ENCODE results near the gene ARL16. TPM values are rescaled to one million over a fixed set of nuclear protein-coding genes. Genes with fewer than 3 reads are reported as not detected.
A peak's percentile ranks its signal among the peaks of the same experiment; 100 is the strongest.
"Not testable (repeated sequence)": the region's sequence is repeated elsewhere in the genome, so short reads cannot be mapped to it uniquely, and the experiment has no call there.

The ARL16 gene
- total and polyA plus RNA-seq, 2 of the 4 experiments (the other 2 are of a cell fraction), result 51.1 to 77.9 TPM

- H3K9ac ChIP-seq (ENCODE audit: low read depth, low read length); H3K4me2 ChIP-seq (ENCODE audit: low read depth, low read length); intact Hi-C loops (cut with micrococcal nuclease); H3K23ac ChIP-seq (ENCODE audit: low read depth, low read length); H2BK5ac ChIP-seq (ENCODE audit: low read depth, low read length, poor library complexity, severe bottlenecking); CTCF ChIA-PET; H4K20me1 ChIP-seq (ENCODE audit: insufficient read depth, low read length); H4K8ac ChIP-seq (ENCODE audit: low read depth in 2 of 2, low read length in 2 of 2); H3K4ac ChIP-seq (ENCODE audit: low read depth, low read length); H3K14ac ChIP-seq (replicated peaks; ENCODE audit: low read depth, low read length); H3K27me3 ChIP-seq (ENCODE audit: control insufficient read depth, insufficient read depth, low read length); H3K27ac ChIP-seq (ENCODE audit: insufficient read depth, low read length); H4K91ac ChIP-seq (ENCODE audit: insufficient read depth, low read depth, low read length); H2BK15ac ChIP-seq (ENCODE audit: low read depth, low read length); H3K9me3 ChIP-seq (ENCODE audit: control insufficient read depth, insufficient read depth, low read length); dilution Hi-C loops (cut with HindIII; ENCODE audit: low sequenced_read_pairs, unreplicated experiment); BruUV-seq (replicated peaks); H3K4me1 ChIP-seq (ENCODE audit: control insufficient read depth, insufficient read depth, low read length); H2BK20ac ChIP-seq (ENCODE audit: low read depth, low read length); in situ Hi-C loops (cut with MboI; ENCODE audit: low sequenced_read_pairs); H2AK5ac ChIP-seq (ENCODE audit: low read depth, low read length); ATAC-seq (ENCODE audit: low read depth); H2BK120ac ChIP-seq (ENCODE audit: low read depth, low read length); H3K18ac ChIP-seq (ENCODE audit: low read depth, low read length); POLR2A ChIA-PET (ENCODE audit: unreplicated experiment); H4K5ac ChIP-seq (ENCODE audit: low read depth, low read length); H2AFZ ChIP-seq (replicated peaks; ENCODE audit: low read length, poor library complexity); H3K56ac ChIP-seq (ENCODE audit: extremely low read depth, insufficient read depth, low read length); H3K4me3 ChIP-seq (ENCODE audit: insufficient read depth, low read depth, low read length); H3K9me1 ChIP-seq (ENCODE audit: insufficient read depth, low read length): not testable (repeated sequence)
- WGBS, 2 experiments (ENCODE audit: extremely low coverage in 2 of 2, insufficient read length in 1 of 2), result no CpG with 5 or more reads among the region's 18 CpGs
- DNase-seq, result peak; percentile 33
- peak; percentile 41 for TF ChIP-seq CTCF (conservative IDR thresholded peaks at IDR 0.05; ENCODE audit: low read depth, low read length)
- TF ChIP-seq RAD21 (IDR thresholded peaks at IDR 0.05; ENCODE audit: low read length), result peak; percentile 35
- TF ChIP-seq SMC3 (IDR thresholded peaks at IDR 0.05; ENCODE audit: low read depth, low read length), result peak; percentile 18; the same call in 1 of the 2 replicates
- Histone ChIP-seq H3K36me3 (ENCODE audit: control insufficient read depth, insufficient read depth, low read length) (peaks cover 37% of the 10 kb centered on the region), H3K79me1 (ENCODE audit: low read depth in 1 of 2, low read length in 2 of 2) (peaks cover 15 to 59% of the 10 kb centered on the region in 2 experiments; a peak in 3 of 4 replicates), H2AK9ac (replicated peaks; ENCODE audit: low read depth, low read length, poor library complexity) (peak overlapping the region; percentile 28)
Observed at GRCh38 chr17:81675515-81676221, 7.9 kb downstream of the ARL16 start.

Data from IMR-90 (cell line).